IMR-90 (cell line): ENCODE data around the gene SHISA6. TPM values are rescaled to one million over a fixed set of nuclear protein-coding genes. Genes with fewer than 3 reads are reported as not detected.

Source experiments
- ATAC-seq: fragments of 200-7000 bp; cut with Tn5 transposase; 2 replicates; pipeline ENCODE4 v1.9.1; 2020; ENCODE audit warnings: low read depth, mild to moderate bottlenecking, moderate library complexity
- BruUV-seq: library from RNA; stranded (reverse); fragments of 400-500 nt; replicated peaks from 2 replicates; lab custom pipeline; 2021; lab: Mats Ljungman, UMichigan
- CTCF ChIA-PET: fragments of 300-600 bp; formaldehyde crosslinking; extraction: SDS; loops from one replicate; lab custom pipeline; 2021; ENCODE audit warnings: antibody characterized with exemption; lab: Yijun Ruan, JAX
- POLR2A ChIA-PET: fragments of 300-600 bp; sonication (Branson Sonifier 250); formaldehyde crosslinking; loops from one replicate; lab custom pipeline; 2022; ENCODE audit warnings: antibody characterized with exemption; ENCODE audit not compliant: unreplicated experiment; lab: Charles Lee
- DNase-seq: peaks from one replicate; pipeline ENCODE4 v3.0.0; 2013
- H2AFZ ChIP-seq: replicated peaks from 2 replicates; pipeline ENCODE3; 2013; ENCODE audit warnings: low read length, mild to moderate bottlenecking; ENCODE audit not compliant: poor library complexity
- H2AK5ac ChIP-seq: 2 replicates; pipeline ENCODE4 v1.6.1; 2013; ENCODE audit warnings: low read depth, low read length, inconsistent platforms
- H2AK9ac ChIP-seq: replicated peaks from 2 replicates; pipeline ENCODE3; 2013; ENCODE audit warnings: mild to moderate bottlenecking, low read depth, low read length, moderate library complexity; ENCODE audit not compliant: poor library complexity
- H2BK120ac ChIP-seq: 2 replicates; pipeline ENCODE4 v1.6.1; 2013; ENCODE audit warnings: low read depth, low read length, inconsistent platforms
- H2BK15ac ChIP-seq: 3 replicates; pipeline ENCODE4 v1.6.1; 2013; ENCODE audit warnings: low read depth, low read length, inconsistent platforms
- H2BK20ac ChIP-seq: 2 replicates; pipeline ENCODE4 v1.6.1; 2013; ENCODE audit warnings: low read depth, mild to moderate bottlenecking, inconsistent platforms, low read length, moderate library complexity
- H2BK5ac ChIP-seq: 2 replicates; pipeline ENCODE4 v1.6.1; 2013; ENCODE audit warnings: mild to moderate bottlenecking, low read depth, low read length, inconsistent platforms; ENCODE audit not compliant: poor library complexity, severe bottlenecking
- H3K14ac ChIP-seq: replicated peaks from 2 replicates; pipeline ENCODE4 v1.6.1; 2013; ENCODE audit warnings: low read depth, low read length, inconsistent platforms
- H3K18ac ChIP-seq: 2 replicates; pipeline ENCODE4 v1.6.1; 2013; ENCODE audit warnings: low read depth, low read length, control low read depth
- H3K23ac ChIP-seq: 2 replicates; pipeline ENCODE4 v1.6.1; 2013; ENCODE audit warnings: low read depth, low read length, inconsistent platforms
- H3K27ac ChIP-seq: 2 replicates; pipeline ENCODE4 v1.5.1; 2013; ENCODE audit warnings: mild to moderate bottlenecking, control low read depth, low read length; ENCODE audit not compliant: insufficient read depth
- H3K27me3 ChIP-seq: 2 replicates; pipeline ENCODE4 v1.6.1; 2013; ENCODE audit warnings: low read length; ENCODE audit not compliant: control insufficient read depth, insufficient read depth
- H3K36me3 ChIP-seq: 2 replicates; pipeline ENCODE4 v1.6.1; 2013; ENCODE audit warnings: low read length, mixed read lengths; ENCODE audit not compliant: control insufficient read depth, insufficient read depth
- H3K4ac ChIP-seq: 2 replicates; pipeline ENCODE4 v1.6.1; 2013; ENCODE audit warnings: low read depth, low read length, inconsistent platforms
- H3K4me1 ChIP-seq: 2 replicates; pipeline ENCODE4 v1.6.1; 2013; ENCODE audit warnings: low read length, mixed read lengths; ENCODE audit not compliant: control insufficient read depth, insufficient read depth
- H3K4me2 ChIP-seq: 2 replicates; pipeline ENCODE4 v1.6.1; 2013; ENCODE audit warnings: low read depth, mild to moderate bottlenecking, control low read depth, low read length, moderate library complexity
- H3K4me3 ChIP-seq: 2 replicates; pipeline ENCODE4 v1.5.1; 2013; ENCODE audit warnings: low read depth, mild to moderate bottlenecking, control low read depth, low read length, moderate library complexity; ENCODE audit not compliant: insufficient read depth
- H3K56ac ChIP-seq: 2 replicates; pipeline ENCODE4 v1.6.1; 2013; ENCODE audit warnings: low read length, inconsistent platforms; ENCODE audit not compliant: insufficient read depth; ENCODE audit errors: extremely low read depth
- H3K79me1 ChIP-seq, 2 experiments: 2 replicates each; pipeline ENCODE4 v1.6.1; 2013; ENCODE audit warnings: low read length in 2 of 2, inconsistent platforms in 1 of 2, low read depth in 1 of 2
- H3K9ac ChIP-seq: 2 replicates; pipeline ENCODE4 v1.6.1; 2013; ENCODE audit warnings: low read depth, low read length, control low read depth
- H3K9me1 ChIP-seq: 2 replicates; pipeline ENCODE4 v1.6.1; 2013; ENCODE audit warnings: low read length, inconsistent platforms; ENCODE audit not compliant: insufficient read depth
- H3K9me3 ChIP-seq: 2 replicates; pipeline ENCODE4 v1.6.1; 2013; ENCODE audit warnings: low read length; ENCODE audit not compliant: control insufficient read depth, insufficient read depth
- H4K20me1 ChIP-seq: 2 replicates; pipeline ENCODE4 v1.6.1; 2013; ENCODE audit warnings: low read length, inconsistent platforms; ENCODE audit not compliant: insufficient read depth
- H4K5ac ChIP-seq: 2 replicates; pipeline ENCODE4 v1.6.1; 2013; ENCODE audit warnings: mild to moderate bottlenecking, low read depth, low read length, control low read depth
- H4K8ac ChIP-seq, 2 experiments: 2 replicates each; pipeline ENCODE4 v1.6.1; 2013; ENCODE audit warnings: low read depth in 2 of 2, low read length in 2 of 2, control low read depth in 1 of 2, inconsistent platforms in 1 of 2
- H4K91ac ChIP-seq: 2 replicates; pipeline ENCODE4 v1.6.1; 2013; ENCODE audit warnings: low read depth, low read length, inconsistent platforms; ENCODE audit not compliant: insufficient read depth
- BHLHE40 ChIP-seq: fragments of 150-350 bp; IDR thresholded peaks from 2 replicates; pipeline ENCODE4 v1.6.1; 2016; ENCODE audit warnings: mild to moderate bottlenecking, low read depth, low read length
- CEBPB ChIP-seq: IDR thresholded peaks from 2 replicates; pipeline ENCODE4 v1.6.1; 2012; ENCODE audit warnings: low read depth, low read length, improper control_type of control experiment
- MAFK ChIP-seq: IDR thresholded peaks from 2 replicates; pipeline ENCODE4 v1.6.1; 2012; ENCODE audit warnings: low read depth, low read length, improper control_type of control experiment
- MAZ ChIP-seq: IDR thresholded peaks from 2 replicates; pipeline ENCODE4 v1.6.1; 2012; ENCODE audit warnings: low read depth, mild to moderate bottlenecking, low read length, improper control_type of control experiment, moderate library complexity, borderline replicate concordance
- MXI1 ChIP-seq: IDR thresholded peaks from 2 replicates; pipeline ENCODE4 v1.6.1; 2012; ENCODE audit warnings: low read depth, mild to moderate bottlenecking, low read length, moderate library complexity, borderline replicate concordance
- WGBS, 2 experiments: methylation state at CpG; one replicate each; pipeline versions ENCODE4 v1.1.5 to v1.1.7; 2013; ENCODE audit warnings: missing lambda C conversion rate in 2 of 2; ENCODE audit not compliant: insufficient read length in 1 of 2; ENCODE audit errors: extremely low coverage in 2 of 2; 5-methylcytosine and 5-hydroxymethylcytosine counted together
- dilution Hi-C: fragments of 300-500 bp; cut with HindIII; formaldehyde crosslinking; loops from one replicate; pipeline ENCODE4 v1.14.3; 2018; ENCODE audit warnings: low sequenced_read_pairs; ENCODE audit not compliant: unreplicated experiment
- in situ Hi-C: fragments of 300-500 bp; cut with MboI; formaldehyde crosslinking; loops from 3 replicates; pipeline ENCODE4 v1.14.3; 2019; ENCODE audit warnings: low sequenced_read_pairs, inconsistent platforms, mixed read lengths
- intact Hi-C: fragments of 100-400 bp; cut with micrococcal nuclease; formaldehyde crosslinking; loops from 2 replicates; pipeline ENCODE4 v1.10.0; 2022
- polyA plus RNA-seq, 3 experiments: library from polyadenylated mRNA; depleted of rRNA; stranded (reverse); fragments of >200 nt; gene quantifications; 2 replicates each; pipeline ENCODE4 v1.2.3, GENCODE V29; 2012; ENCODE audit warnings: low replicate concordance in 1 of 3
- total RNA-seq: library from RNA; depleted of rRNA; stranded (reverse); fragments of >200 nt; gene quantifications from 2 replicates; pipeline ENCODE4 v1.2.3, GENCODE V29; 2012
- TF ChIP-seq, protein P1 (sequence below): fragments of 150-350 bp; IDR thresholded peaks from 2 replicates; pipeline ENCODE4 v1.6.1; 2017; ENCODE audit warnings: mild to moderate bottlenecking, antibody characterized with exemption, low read length, low read depth

SHISA6 gene
- total and polyA plus RNA-seq, 2 of the 4 experiments (the other 2 are of a cell fraction): not detected

- Histone ChIP-seq H3K27ac (no peak overlapping the region), H3K4me1 (no peaks in the 10 kb centered on the region), H3K14ac (no peak overlapping the region), H3K4me3 (no peak overlapping the region), H3K79me1 (no peaks in the 10 kb centered on the region), H4K91ac (no peak overlapping the region), H2AFZ (no peak overlapping the region), H2AK9ac (no peak overlapping the region), H3K4ac (no peak overlapping the region), H2BK5ac (no peak overlapping the region), H4K20me1 (no peaks in the 10 kb centered on the region), H4K8ac (no peak overlapping the region), H2BK120ac (no peak overlapping the region), H3K9me3 (peaks cover 27% of the 10 kb centered on the region), H3K18ac (no peak overlapping the region), H4K5ac (no peak overlapping the region), H3K56ac (no peak overlapping the region; the same call in 1 of the 2 replicates), H3K23ac (no peak overlapping the region), H2BK20ac (no peak overlapping the region), H2BK15ac (no peak overlapping the region), H3K36me3 (no peaks in the 10 kb centered on the region), H3K27me3 (no peaks in the 10 kb centered on the region), H3K9ac (no peak overlapping the region), H3K9me1 (no peaks in the 10 kb centered on the region), H2AK5ac (no peak overlapping the region), H3K4me2 (no peak overlapping the region)
- ChIA-PET CTCF (no interaction called here), POLR2A (no interaction called here)
- TF ChIP-seq MXI1 (no peak), MAFK (no peak), MAZ (no peak), CEBPB (no peak), BHLHE40 (no peak)
- TF ChIP-seq, protein P1, sequence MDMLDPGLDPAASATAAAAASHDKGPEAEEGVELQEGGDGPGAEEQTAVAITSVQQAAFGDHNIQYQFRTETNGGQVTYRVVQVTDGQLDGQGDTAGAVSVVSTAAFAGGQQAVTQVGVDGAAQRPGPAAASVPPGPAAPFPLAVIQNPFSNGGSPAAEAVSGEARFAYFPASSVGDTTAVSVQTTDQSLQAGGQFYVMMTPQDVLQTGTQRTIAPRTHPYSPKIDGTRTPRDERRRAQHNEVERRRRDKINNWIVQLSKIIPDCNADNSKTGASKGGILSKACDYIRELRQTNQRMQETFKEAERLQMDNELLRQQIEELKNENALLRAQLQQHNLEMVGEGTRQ: no peak
- no TSS peak for BruUV-seq
- no peak for DNase-seq
- ATAC-seq: no peak
- in situ Hi-C loops (no loop called here), dilution Hi-C loops (no loop called here), intact Hi-C loops (no loop called here)
- 37% methylated on average over 3 of the region's 3 CpGs; no CpG with 5 or more reads in 1 of the 2 experiments for WGBS, 2 experiments
These were observed 247.4 kb downstream of the SHISA6 start for GRCh38 chr17:11488407-11488806.
